Esophagus mucosa (tissue), 1 donor: ENCODE measurements around the gene EML1. TPM values are rescaled to one million over a fixed set of nuclear protein-coding genes. Genes with fewer than 3 reads are reported as not detected.
"Not testable (repeated sequence)": the region's sequence is repeated elsewhere in the genome, so short reads cannot be mapped to it uniquely, and the experiment has no call there.

Experiments used
- ATAC-seq: fragments of 200-7000 bp; cut with Tn5 transposase; one replicate; pipeline ENCODE4 v1.9.1; 2020
- total RNA-seq: library from RNA; stranded (reverse); gene quantifications from one replicate; pipeline ENCODE4 v1.2.4, GENCODE V29; 2023
- donor health status: DM: yes; HTN: yes; CAD: no.

EML1 gene
- total RNA-seq, 1 donor from 2014 or later, result 6.0 TPM

GRCh38 chr14:99756796-99757195, 36.4 kb upstream of the EML1 start:
- no peak for ATAC-seq

DNA sequence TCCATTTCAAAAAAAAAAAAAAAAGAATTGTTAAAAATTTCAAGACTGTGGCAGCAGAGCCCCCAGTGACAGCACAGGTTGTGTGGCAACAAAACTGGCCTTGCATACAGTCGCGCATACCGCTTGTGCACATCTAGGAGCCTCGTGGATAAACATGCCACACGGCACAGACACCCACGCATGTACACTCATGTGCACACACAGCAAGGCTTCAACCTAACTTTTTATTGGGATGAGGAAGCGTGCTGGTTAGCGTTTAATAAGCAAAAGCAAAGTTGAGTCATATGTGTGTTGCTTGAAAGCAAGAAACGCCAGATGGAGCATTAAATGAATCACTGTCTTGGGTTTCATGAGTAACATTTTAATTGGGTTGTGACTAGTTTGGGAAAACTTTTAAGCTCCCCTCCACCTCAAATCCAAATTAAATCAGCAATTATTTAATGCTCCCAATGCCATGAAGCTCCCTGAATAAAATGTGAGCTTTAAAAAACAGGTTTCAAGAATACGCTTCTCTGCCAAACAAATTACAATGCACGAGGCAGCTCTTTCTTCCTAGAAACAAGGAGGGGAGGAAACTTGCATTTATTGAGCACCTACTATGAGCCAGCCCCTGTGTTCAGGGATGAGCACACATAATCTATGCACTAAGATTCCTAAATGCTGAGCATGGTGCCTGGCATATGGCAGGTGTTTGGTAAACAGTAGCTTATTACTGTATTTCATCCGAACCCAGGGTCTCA, 35.7 kb upstream of the EML1 start:
- ATAC-seq, result peak; percentile 65

DNA sequence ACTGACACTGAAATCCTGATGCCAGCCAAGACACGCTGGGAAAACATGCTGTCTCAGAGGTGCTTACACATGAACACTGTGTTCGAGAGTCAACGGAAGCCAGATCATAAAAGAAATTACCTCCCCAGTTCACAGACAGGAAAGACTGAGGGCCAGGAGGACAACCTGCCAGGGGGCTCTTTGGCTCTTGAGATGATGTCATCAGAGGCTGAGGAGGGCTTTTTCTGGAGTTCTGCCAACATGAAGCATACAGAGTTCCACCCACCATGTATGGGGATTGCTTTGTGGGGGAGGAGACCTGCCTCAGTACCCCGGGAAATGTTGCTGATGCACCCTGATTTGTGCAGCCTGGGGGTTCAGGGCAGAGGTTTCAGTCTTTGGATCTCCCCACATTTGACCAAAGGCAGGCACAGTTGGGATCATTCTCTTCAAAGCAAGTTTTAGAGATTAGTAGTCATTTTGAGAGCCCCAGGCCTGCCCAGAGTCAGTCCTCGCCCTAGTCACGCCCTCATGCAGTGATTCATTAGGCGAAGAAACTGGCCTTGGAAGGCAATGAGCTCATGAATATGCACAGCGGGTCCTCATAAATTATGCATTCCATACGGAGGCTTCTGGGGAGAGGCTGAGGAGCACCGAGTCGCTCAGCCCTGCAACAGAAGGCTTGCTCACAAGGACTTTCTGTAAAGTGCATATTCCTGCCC, 34.9 kb upstream of the EML1 start:
- peak; percentile 84 for ATAC-seq

DNA sequence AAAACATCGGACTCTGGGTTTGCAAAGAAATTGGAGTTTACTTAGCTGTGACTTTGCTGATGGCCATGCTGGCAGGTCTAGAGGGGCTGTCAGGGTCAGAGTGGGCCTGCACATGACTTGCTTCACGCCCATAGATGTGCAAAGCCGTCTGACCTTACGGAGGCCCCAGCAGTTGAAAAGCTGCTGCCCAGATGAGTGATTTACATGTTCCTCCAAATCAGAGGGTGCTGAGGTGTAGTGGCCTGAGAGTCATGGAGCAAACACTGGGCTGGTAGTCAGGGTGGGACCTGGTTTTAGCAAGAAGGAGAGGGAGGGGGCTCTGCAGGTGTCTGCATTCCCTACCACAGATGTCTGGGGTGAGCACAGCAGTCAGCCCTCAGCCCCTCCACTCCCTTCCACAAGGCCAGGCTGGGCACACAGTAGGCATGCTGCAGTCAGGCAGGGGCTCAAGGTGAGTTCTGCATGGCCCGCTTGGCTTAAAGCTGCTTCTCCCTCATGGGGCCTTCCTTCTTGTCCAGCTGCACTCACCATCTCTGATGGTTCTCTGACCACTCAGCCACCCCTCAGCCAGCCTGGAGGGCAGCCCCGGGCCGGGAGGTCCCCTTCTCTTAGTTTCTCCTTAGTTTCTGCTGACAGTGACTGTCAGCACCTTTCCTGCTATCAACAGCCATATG, 34.2 kb upstream of the EML1 start:
- ATAC-seq, result no peak

DNA sequence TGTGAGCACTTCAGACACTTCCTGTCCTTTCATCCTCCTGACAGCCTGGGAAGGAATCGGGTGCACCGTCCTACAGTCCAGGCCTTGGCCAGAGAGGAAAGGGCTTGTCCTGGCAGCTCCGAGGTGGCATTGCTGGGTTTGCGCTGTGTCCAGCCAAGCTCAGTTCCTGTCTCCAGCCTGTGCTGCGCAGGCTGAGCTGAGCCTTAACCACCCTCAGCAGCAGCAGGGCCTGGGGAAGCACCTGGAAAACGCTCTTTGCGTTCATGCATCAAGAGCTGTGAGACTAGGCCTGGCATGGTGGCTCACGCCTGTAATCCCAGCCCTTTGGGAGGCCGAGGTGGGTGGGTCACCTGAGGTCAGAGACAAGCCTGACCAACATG, 33.7 kb upstream of the EML1 start:
- ATAC-seq, result peak; percentile 8

GRCh38 chr14:99760817-99761216, 32.4 kb upstream of the EML1 start:
- ATAC-seq, result no peak

- ATAC-seq, result not testable (repeated sequence)
These were observed 30.3 kb upstream of the EML1 start for GRCh38 chr14:99762911-99763310.

GRCh38 chr14:99763527-99764221, 29.5 kb upstream of the EML1 start:
- ATAC-seq, result no peak

DNA sequence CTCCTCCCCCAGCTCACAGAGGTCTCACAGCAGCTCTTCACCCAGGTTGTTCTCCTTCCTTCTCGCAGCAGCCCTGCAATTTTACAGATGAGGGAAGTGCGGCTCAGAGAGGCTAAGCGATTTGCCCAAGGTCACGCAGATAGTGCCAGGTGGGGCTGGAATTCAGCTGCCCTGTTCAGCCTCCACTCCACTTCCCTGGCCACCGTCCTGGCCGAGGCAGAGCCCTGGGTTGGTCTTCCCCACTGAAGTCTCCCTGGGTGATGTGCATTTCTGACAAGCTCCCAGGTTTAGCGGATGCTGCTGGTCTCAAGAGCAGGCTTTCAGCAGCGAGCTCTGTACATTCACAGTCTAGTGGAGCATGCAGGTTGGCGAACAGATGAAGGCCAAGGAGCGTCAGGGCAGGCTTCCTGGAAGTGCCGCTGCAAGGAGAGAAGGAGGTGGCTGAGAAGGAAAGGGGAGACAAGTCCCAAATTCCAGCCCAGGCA, 28.9 kb upstream of the EML1 start:
- ATAC-seq, result no peak

- ATAC-seq, result peak; percentile 37
These were observed 24.8 kb upstream of the EML1 start for GRCh38 chr14:99768381-99768780.

DNA sequence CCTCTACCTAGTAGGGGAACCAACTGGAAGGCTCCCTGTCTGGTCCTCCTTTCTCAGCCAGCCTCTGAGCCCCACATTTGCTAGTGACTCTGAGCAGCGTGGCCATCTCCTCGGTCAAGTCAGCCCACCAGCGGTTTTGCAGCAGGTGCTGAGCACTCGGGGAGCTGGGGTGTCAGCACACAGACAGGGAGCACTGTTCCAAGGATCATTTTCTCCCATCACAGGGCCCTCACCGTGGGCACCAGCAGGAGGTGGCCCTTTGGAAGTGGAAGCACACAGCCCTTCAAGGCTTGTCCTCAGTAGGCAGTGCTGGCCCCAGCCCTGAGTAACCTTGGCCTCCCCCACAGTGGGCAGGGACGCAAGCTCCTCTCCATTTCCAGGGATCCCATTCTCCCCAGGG, 24.1 kb upstream of the EML1 start:
- no peak for ATAC-seq

DNA sequence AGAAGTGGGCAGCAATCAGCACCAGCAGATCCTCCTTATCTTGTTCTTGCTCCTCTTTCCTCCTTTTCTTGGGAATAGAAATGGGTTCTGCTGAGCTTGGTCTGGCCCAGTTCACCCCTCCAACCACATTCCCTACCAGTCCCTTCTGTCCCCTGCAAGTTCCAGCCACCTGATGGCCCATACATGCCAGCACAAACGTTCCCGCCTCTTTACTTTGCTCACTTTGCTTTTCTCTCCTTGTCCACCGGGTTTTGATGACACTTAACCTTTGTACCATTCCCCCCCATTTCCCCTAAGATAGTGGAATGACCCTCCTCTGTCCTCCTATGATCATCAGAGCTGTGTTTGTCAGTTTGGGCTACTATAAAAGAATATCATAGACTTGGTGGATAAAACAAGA, 23.4 kb upstream of the EML1 start:
- ATAC-seq, result no peak

GRCh38 chr14:99772371-99773283, 20.6 kb upstream of the EML1 start:
- ATAC-seq, result no peak

DNA sequence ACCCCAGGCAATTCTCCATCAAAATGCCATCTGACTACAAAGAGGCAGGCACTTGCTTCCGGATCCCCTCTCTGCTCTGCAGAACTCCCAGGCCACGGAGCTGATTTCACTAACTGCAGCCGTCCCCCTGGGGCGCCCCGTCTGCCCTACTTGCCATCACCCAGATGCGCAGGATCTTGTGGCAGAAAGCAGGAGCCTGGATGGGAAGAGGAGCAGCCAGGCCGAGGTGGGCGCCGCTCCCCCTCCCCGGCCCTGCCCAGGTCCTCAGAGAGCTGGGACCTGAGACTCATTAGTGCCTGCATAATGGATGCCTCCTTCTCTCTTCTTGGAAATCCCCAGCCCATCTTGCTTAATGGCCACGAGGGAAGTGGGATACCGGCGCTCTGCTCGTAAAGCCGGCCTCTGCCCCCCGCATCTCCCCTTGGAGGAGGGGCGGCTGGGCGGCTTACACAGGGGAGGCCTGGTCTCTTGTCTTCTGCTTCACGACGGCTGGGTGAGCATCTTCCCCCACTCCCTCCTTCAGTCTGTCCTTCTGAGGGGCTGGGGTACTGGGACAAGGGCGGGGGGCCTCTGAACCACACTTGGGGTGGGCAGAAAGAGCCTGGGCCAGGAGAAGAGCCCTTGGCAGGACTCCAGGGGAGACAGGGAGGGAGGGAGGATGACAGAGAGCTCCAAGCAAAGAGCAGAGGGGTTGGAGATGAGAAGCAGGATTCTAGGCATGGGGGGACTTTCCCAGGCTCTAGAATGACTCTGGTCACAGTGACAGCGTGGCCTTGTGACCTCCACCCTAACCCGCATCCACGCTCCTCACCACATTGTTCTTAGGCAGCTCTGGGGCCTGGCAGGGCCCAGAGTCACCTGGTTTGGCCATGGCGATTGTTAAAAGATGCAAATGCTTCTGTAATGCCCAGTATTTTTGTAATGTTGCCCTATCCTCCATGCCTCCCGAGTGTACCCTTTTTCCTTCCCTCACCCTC, 19.4 kb upstream of the EML1 start:
- ATAC-seq, result no peak

GRCh38 chr14:99774556-99775307, 18.5 kb upstream of the EML1 start:
- no peak for ATAC-seq

DNA sequence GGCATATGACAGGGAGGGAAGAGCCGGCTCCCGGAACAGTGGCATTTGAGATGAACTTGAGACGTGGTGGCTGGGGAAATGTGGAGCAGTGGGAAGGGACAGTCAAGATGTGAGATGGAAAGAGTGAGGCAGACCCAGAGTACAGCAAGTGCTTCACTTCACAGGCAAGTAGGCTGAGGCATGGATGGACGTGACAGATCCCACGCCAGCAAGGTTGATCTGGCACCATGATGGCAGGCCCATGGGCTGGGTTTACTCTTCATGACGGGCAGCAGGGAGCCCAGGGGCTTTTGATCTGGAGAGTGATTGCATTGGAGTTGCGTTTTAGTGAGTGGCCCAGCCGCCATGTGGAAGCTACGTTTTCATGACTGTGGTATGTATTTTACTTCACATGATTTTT, 17.9 kb upstream of the EML1 start:
- ATAC-seq, result no peak

GRCh38 chr14:99777951-99778350, 15.3 kb upstream of the EML1 start:
- no peak for ATAC-seq

DNA sequence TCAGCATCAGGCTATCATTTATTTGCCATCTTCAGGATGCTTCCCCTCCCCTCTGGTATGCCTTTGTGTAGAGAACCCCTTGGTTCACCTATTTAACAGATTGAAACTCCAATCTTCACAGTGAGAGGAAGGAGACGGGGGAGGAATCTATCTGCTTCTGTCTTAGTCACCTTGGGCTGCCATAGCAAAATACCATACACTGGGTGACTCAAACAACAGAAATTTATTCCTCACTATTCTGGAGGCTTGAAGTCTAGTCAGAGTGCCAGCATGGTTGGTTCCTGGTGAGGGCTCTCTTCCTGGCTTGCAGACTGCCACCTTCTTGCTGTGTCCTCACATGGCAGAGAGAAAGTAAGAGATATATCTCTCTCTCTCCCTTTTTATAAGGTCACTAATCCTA, 13.5 kb upstream of the EML1 start:
- peak; percentile 63 for ATAC-seq

GRCh38 chr14:99780690-99781089, 12.5 kb upstream of the EML1 start:
- no peak for ATAC-seq

DNA sequence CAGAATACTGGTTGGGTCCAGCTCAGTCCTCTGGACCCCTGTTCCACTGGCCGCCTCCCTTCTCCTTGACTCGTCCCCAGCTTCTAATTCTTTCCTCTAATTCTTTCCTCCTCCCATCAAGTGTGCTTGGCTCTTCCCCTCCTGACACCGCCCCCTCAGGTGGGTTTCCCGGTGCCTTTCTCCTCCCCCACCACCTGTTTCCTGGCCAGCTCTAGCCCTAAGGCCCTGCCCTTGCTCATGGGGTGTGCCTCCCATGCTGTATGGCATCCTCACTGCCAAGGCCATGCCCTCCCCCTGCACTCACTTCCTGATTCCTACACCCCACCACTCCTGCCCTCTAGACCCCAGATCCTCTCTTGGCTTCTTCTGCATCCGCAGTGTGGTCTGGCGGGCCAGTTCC, 12.1 kb upstream of the EML1 start:
- peak; percentile 29 for ATAC-seq
